Measurements from ENCODE around the gene FBXO38. TPM values are rescaled to one million over a fixed set of nuclear protein-coding genes. Genes with fewer than 3 reads are reported as not detected.

Gene FBXO38
- total RNA-seq, 1 experiment from 2014 or later = 36.3 TPM

GRCh38 chr5:148437249-148437648, 53.5 kb downstream of the FBXO38 start:
- Histone ChIP-seq H2AFZ (ENCODE audit: low read depth, low read length, poor library complexity, severe bottlenecking) (no peak overlapping the region), H3K4me1 (ENCODE audit: control insufficient read depth in 1 of 2, insufficient read depth in 2 of 2, low read length in 2 of 2) (no peaks in the 10 kb centered on the region), H3K9me3 (ENCODE audit: control insufficient read depth in 1 of 2, insufficient read depth in 1 of 2, low read depth in 1 of 2, low read length in 2 of 2) (no peaks in the 10 kb centered on the region), H3K9ac (ENCODE audit: low read length) (no peak overlapping the region), H3K9me2 (ENCODE audit: insufficient read depth) (no peaks in the 10 kb centered on the region), H3K36me3 (ENCODE audit: control insufficient read depth in 1 of 2, insufficient read depth in 2 of 2, low read length in 2 of 2) (peaks cover 20 to 25% of the 10 kb centered on the region in 2 experiments), H3K79me2 (ENCODE audit: insufficient read depth, low read length) (no peaks in the 10 kb centered on the region), H3K4me3 (replicated peaks in 1 of 2; ENCODE audit: low read depth in 1 of 2, low read length in 2 of 2) (no peak overlapping the region), H3K27ac (ENCODE audit: low read depth, low read length) (no peak overlapping the region), H3K4me2 (ENCODE audit: low read length) (no peak overlapping the region), H3K27me3 (ENCODE audit: insufficient read depth, low read length) (no peaks in the 10 kb centered on the region), H4K20me1 (ENCODE audit: insufficient read depth) (no peaks in the 10 kb centered on the region)
- BruUV-seq (replicated peaks) = no TSS peak
- ChIA-PET RAD21 (ENCODE audit: low non-redundant PET in 1 of 2, low total read pairs in 2 of 2, uncharacterized antibody in 2 of 2, unreplicated experiment in 2 of 2) (no interaction called here), CTCF (no interaction called here), POLR2A (no interaction called here)
- ATAC-seq = no peak
- TF ChIP-seq JUND (IDR thresholded peaks at IDR 0.05) = no peak
- no peak for DNase-seq (ENCODE audit: low read depth, low spot score)
- intact Hi-C loops (cut with micrococcal nuclease) = no loop called here

- H3K4me2 ChIP-seq (ENCODE audit: low read length) = no peak overlapping the region
- BruUV-seq (replicated peaks) = no TSS peak
- no peak overlapping the region for H3K9ac ChIP-seq (ENCODE audit: low read length)
- no peak overlapping the region for H3K4me3 ChIP-seq (replicated peaks in 1 of 2; ENCODE audit: low read depth in 1 of 2, low read length in 2 of 2)
- ATAC-seq (no peak), DNase-seq (ENCODE audit: low read depth, low spot score) (no peak)
- intact Hi-C loops (cut with micrococcal nuclease) = no loop called here
- H3K9me3 ChIP-seq (ENCODE audit: control insufficient read depth in 1 of 2, insufficient read depth in 1 of 2, low read depth in 1 of 2, low read length in 2 of 2) = no peaks in the 10 kb centered on the region
- no peak overlapping the region for H3K27ac ChIP-seq (ENCODE audit: low read depth, low read length)
- no peaks in the 10 kb centered on the region for H3K4me1 ChIP-seq (ENCODE audit: control insufficient read depth in 1 of 2, insufficient read depth in 2 of 2, low read length in 2 of 2)
- no peaks in the 10 kb centered on the region for H3K9me2 ChIP-seq (ENCODE audit: insufficient read depth)
- CTCF ChIA-PET = interaction anchor here (7.3 kb wide), 1 partner anchor 292 kb away, joined by 91 read pairs; no protein-coding TSS in a partner anchor
- no peaks in the 10 kb centered on the region for H4K20me1 ChIP-seq (ENCODE audit: insufficient read depth)
- POLR2A ChIA-PET = no interaction called here
- no peaks in the 10 kb centered on the region for H3K27me3 ChIP-seq (ENCODE audit: insufficient read depth, low read length)
- H3K36me3 ChIP-seq (ENCODE audit: control insufficient read depth in 1 of 2, insufficient read depth in 2 of 2, low read length in 2 of 2) = peaks cover 15 to 25% of the 10 kb centered on the region in 2 experiments; a peak in 3 of 4 replicates
- RAD21 ChIA-PET (ENCODE audit: low non-redundant PET in 1 of 2, low total read pairs in 2 of 2, uncharacterized antibody in 2 of 2, unreplicated experiment in 2 of 2) = no interaction called here
- H2AFZ ChIP-seq (ENCODE audit: low read depth, low read length, poor library complexity, severe bottlenecking) = no peak overlapping the region
- TF ChIP-seq SRF (IDR thresholded peaks at IDR 0.05; ENCODE audit: low read depth) (no peak), ZBTB33 (IDR thresholded peaks at IDR 0.05; ENCODE audit: extremely low read depth, insufficient replicate concordance, low read length) (no peak), ELF1 (IDR thresholded peaks at IDR 0.05; ENCODE audit: borderline replicate concordance, low read depth) (no peak), SP1 (IDR thresholded peaks at IDR 0.05; ENCODE audit: low read depth) (no peak)
- no peaks in the 10 kb centered on the region for H3K79me2 ChIP-seq (ENCODE audit: insufficient read depth, low read length)
Observed at GRCh38 chr5:148438933-148439332, 55.2 kb downstream of the FBXO38 start.

All from HCT116 (cell line).